Dendritic cell treated with granulocyte-macrophage colony-stimulating factor and Interleukin-4, amounts not matched to agents 40 ng/mL and 50 ng/mL, for 4 days (primary cell): ENCODE measurements around the gene SF1.

Experiments used
- H3K27ac Mint-ChIP-seq: one replicate; pipeline ENCODE4 v1.8.0; 2022; ENCODE audit warnings: mild to moderate bottlenecking, mixed read lengths
- H3K27me3 Mint-ChIP-seq: one replicate; pipeline ENCODE4 v1.8.0; 2022; ENCODE audit warnings: mild to moderate bottlenecking, mixed read lengths
- H3K36me3 Mint-ChIP-seq: one replicate; pipeline ENCODE4 v1.8.0; 2022; ENCODE audit warnings: low read depth, mixed read lengths
- H3K4me1 Mint-ChIP-seq: one replicate; pipeline ENCODE4 v1.8.0; 2022; ENCODE audit warnings: low read depth, mixed read lengths
- H3K4me3 Mint-ChIP-seq: one replicate; pipeline ENCODE4 v1.8.0; 2022; ENCODE audit warnings: mild to moderate bottlenecking, moderate library complexity, mixed read lengths
- H3K9me3 Mint-ChIP-seq: one replicate; pipeline ENCODE4 v1.8.0; 2022; ENCODE audit warnings: mixed read lengths
- intact Hi-C: fragments of 100-400 bp; cut with micrococcal nuclease; formaldehyde crosslinking; loops from one replicate; pipeline ENCODE4 v1.15.0; 2022

The SF1 gene

DNA sequence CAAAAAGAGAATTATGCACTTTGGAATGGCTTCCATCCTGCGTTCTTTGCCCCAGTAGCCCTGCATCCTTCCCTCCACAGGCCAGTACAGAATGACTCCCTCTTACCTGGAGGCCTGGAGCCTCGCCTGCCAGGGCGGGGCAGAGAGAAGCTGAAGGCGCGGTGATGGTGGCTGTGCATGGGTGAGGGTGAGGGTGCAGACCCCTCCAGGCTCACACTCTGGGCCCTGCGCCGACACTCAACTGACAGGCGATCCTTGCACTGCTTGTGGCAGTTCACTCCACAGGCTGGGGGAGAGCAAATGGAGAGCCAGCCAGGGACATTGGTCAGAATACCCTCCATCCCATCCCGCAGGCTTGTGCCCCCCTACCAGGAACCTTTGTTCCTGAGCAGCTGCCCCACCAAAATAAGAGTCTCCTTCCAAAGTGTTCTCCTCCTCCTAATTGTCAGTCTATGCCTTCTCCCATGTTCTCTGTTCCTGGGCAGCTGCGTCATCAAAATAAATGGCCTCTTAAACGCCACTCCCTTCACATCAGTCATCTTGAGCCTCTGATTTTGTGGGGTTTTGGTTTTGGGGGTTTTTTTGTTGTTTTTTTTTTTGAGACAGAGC is 49.5 kb downstream of the SF1 start:
- Mint-ChIP-seq H3K4me1 (peaks cover 16% of the 10 kb centered on the region), H3K4me3 (no peak overlapping the region), H3K36me3 (peaks cover 30% of the 10 kb centered on the region), H3K27ac (no peak overlapping the region), H3K9me3 (no peaks in the 10 kb centered on the region), H3K27me3 (peaks cover 5% of the 10 kb centered on the region)
- intact Hi-C loops, result no loop called here

DNA sequence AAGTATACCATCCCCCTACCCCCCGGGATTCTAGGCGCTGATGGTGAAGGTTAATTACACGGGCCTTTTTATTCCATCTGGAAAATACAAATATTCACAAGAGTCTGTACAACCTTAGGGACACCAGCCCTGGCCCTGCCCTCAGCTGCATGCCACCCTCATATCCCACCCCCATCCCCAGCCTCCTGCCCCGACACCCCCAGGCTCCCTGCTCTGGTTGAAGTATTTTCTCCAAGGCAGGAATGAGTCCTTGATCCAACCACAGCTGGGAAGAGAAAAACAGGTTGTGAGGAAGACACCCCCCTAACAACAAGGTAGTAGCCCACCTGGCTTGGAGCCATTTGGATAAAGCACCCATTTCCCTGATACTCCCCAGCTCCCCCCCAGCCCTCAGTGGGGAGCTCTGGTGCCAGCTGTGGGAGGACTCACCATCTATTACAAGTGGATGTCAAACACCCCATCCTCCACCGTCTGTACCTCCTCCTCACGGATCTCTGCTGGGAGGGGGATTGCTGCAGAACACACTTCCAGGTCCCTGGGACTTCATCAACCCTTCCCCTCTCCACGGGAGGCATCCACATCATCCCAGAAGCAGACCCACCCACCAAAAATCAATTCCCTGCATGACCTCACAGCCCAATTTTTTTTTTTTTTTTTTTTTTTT is 51.3 kb downstream of the SF1 start:
- Mint-ChIP-seq H3K4me1 (peaks cover 22% of the 10 kb centered on the region), H3K4me3 (no peak overlapping the region), H3K27me3 (peaks cover 15% of the 10 kb centered on the region), H3K27ac (no peak overlapping the region), H3K9me3 (no peaks in the 10 kb centered on the region), H3K36me3 (peaks cover 26% of the 10 kb centered on the region)
- intact Hi-C loops, result no loop called here

DNA sequence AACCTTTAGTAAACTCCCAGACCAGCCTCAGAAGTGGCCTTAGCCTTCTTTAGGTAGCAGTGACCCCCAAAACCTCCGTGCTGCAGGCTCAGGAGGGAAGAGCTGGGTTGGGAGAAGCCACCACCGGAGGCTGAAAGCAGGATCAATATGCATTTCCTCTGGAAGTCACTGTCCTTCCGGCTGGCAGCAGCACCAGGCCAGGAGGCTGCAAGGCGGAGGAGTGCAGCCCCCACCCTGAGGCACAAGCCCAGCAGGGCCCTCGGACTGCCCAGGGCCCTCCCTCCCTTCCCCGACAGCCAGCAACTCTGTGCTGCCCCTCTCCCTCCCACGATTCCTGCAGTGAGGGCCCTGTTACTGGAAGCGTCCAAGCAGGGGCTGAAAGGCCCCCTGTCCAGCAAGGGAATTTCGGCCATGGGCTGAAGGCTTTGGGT is 52.1 kb downstream of the SF1 start:
- peaks cover 22% of the 10 kb centered on the region for H3K27me3 Mint-ChIP-seq
- H3K4me1 Mint-ChIP-seq, result peaks cover 23% of the 10 kb centered on the region
- peaks cover 23% of the 10 kb centered on the region for H3K36me3 Mint-ChIP-seq
- H3K27ac Mint-ChIP-seq, result no peak overlapping the region
- no peak overlapping the region for H3K4me3 Mint-ChIP-seq
- intact Hi-C loops, result no loop called here
- no peaks in the 10 kb centered on the region for H3K9me3 Mint-ChIP-seq

DNA sequence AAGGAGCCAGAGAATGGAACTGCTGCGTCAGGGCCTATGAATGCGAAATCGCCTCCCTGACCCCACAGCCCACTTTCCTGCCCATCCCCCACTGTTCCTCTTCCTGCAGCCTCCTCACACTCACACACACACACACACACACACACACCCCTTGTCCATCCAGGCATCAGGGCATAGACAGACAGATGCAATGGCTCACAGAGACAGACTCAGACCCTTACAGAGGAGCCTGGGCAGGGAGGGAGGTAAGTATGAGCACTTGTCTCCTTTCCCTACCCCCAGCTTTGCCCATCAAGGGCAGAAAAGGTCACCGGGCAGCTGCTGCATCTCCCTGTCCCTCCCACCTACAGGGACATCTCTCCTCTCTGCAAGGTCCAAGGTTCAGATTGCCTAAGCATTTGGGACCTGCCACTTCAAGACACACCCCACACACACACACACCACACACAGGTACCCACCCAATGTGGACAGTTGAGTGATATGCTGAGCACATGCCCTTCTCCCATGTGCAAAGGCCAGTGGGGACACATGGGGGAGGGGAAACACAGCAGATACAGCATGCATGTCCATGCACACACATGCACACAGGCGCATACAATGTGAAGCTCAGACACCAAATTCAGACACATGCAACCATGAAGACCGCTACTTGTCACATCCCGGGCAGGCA is 53.3 kb downstream of the SF1 start:
- H3K27me3 Mint-ChIP-seq, result peaks cover 35% of the 10 kb centered on the region
- no peak overlapping the region for H3K4me3 Mint-ChIP-seq
- H3K36me3 Mint-ChIP-seq, result peaks cover 23% of the 10 kb centered on the region
- H3K4me1 Mint-ChIP-seq, result peaks cover 23% of the 10 kb centered on the region
- H3K27ac Mint-ChIP-seq, result no peak overlapping the region
- intact Hi-C loops, result no loop called here
- H3K9me3 Mint-ChIP-seq, result no peaks in the 10 kb centered on the region

DNA sequence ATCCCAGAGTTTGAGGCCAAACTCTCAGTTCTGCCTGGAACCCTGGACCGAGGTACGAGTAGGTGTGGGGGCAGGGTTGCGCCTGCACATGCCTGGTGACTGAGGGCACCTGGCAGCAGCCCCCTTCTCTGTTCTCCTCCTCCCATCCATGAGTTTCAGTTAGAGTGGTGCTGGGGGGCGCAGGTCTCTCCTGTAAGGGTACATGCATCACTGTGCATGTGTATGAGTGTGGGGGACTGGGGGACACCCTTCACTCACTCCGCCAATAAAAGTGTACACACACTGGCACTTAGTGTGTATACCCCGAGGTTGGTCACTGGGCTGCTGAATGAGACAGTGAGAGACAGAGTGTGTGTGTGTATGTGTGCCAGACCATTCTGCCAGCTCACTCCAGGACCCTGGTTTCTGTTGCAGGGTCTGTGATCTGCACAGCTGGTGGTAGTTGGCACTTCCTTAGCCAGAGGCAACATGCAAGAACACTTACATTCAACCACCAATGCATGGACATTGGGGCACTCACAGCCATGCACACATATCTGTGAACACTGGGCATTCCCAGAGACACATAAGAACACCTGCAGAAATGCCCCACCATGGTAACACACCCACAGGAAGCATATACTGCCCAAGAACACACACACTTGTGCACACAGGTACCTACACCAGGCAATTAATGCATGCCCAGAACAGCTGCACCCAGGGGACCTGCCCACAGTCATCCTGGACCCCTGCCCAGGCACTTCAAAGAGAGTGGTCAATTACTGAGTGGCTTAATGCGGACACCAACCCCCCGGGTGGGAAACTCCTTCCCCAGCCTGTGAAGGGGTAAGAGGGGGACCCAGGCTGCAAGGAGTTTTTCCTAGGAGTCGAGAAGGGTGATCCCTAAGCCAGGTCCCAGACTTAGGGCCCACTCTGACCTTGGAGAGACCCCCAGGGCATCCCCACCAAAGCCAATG is 54.2 kb downstream of the SF1 start:
- H3K9me3 Mint-ChIP-seq, result no peaks in the 10 kb centered on the region
- H3K4me3 Mint-ChIP-seq, result no peak overlapping the region
- H3K27me3 Mint-ChIP-seq, result peaks cover 39% of the 10 kb centered on the region
- intact Hi-C loops, result loop anchor here (1.0 to 2.0 kb wide), 2 partner anchors 36 to 73 kb away; no protein-coding TSS in a partner anchor
- H3K4me1 Mint-ChIP-seq, result peaks cover 23% of the 10 kb centered on the region
- H3K27ac Mint-ChIP-seq, result no peak overlapping the region
- peaks cover 21% of the 10 kb centered on the region for H3K36me3 Mint-ChIP-seq

DNA sequence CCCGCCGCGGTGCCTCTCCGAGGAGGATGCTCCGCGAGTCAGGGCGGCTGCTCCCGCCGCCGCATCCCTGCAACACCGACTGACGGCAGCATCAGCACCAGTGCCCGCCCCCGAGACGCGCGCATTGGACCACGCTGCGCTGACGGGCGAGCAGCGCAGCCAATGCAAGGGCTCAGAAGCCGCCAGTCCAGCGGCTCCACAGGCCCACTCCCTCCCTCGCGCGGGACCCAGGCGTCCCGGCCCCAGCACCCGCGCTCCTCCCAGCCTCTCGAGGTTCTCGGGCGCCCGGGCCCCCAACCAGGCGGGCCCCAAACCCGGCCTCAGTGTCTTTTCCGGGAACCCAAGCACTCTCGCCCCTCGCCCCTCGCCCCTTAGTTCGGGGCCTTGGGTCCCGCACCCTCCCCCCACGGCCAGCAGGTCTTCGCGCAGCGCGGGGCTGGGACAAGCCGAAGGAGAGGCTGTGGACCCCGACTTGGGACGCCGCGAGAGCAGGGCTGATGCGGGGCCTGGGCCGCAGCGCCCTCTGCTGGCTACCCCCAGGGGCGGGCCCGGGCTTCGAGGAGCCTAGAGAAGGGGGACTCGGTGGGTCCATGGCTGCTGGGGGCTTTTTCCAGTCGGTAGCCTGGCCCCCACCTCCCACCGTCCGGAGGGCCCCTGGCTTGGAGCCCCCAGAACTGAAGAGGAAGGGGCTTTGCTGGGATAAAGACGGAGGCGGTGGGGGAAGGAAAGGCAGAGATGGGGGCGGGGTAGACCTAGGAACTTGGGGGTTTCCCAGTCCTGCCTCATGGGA is 55.0 kb downstream of the SF1 start, which contains the start of gene NRXN2:
Gene NRXN2, minus strand, starts transcription at position 81 of the 790 bp plus-strand sequence. CDS start 9,498 bp downstream, outside the sequence.
- H3K9me3 Mint-ChIP-seq, result no peaks in the 10 kb centered on the region
- no peak within 1 kb of the TSS for H3K27ac Mint-ChIP-seq
- H3K36me3 Mint-ChIP-seq, result peaks cover 12% of the 10 kb centered on the region
- H3K4me3 Mint-ChIP-seq, result peak within 1 kb of the TSS; percentile 71
- peaks cover 43% of the 10 kb centered on the region for H3K27me3 Mint-ChIP-seq
- intact Hi-C loops, result loop anchor here (1.0 to 2.0 kb wide), 2 partner anchors 35 to 73 kb away; no protein-coding TSS in a partner anchor
- peaks cover 23% of the 10 kb centered on the region for H3K4me1 Mint-ChIP-seq

DNA sequence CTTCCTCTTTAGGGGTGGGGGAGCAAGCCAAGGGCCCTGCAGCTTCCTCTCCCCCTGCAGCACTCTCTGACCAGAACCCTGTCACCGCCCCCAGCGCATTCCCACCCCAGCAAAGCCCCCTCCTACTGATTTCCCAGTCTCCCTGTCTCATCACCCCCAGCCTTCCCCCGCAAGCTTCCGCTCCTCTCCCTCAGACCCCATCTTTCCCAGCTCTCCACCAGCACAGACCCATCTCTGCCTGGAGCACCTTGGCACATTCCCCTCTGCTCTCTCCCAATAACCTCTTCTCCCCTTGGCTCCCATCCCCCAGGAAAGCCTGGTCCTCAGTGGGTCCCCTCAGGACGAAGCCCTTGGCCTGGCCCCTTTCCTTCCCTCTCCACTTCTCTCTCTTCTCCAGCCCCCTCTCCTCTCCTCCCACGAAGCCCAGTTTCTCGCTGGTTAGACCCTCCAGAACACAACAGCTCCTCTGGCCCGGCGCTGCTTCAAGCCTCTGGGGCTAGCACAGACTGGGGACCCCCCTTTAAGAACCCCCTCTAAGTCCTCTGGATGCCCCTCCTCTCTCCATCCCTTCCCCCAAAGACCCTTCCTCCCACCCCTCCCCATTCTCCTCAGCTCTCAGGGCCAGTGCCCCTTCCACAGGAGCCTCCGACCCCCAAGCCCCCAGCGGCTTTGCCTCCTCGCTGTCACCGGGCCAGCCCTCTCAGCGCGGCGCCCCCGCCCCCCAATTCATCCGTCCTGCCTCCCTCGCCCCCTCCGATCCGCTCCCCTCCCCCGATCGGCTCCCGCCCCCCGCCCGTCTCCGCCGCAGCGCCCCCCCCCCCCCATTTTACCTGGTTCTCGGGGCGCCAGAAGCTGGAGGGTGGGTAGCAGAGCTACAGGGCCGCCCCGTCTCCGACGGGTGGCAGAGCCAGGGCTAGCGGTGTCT is 55.9 kb downstream of the SF1 start:
- H3K36me3 Mint-ChIP-seq, result peaks cover 5% of the 10 kb centered on the region
- no peak overlapping the region for H3K4me3 Mint-ChIP-seq
- intact Hi-C loops, result loop anchor here (1.0 to 2.0 kb wide), 2 partner anchors 34 to 72 kb away; no protein-coding TSS in a partner anchor
- peaks cover 50% of the 10 kb centered on the region for H3K27me3 Mint-ChIP-seq
- H3K4me1 Mint-ChIP-seq, result peaks cover 23% of the 10 kb centered on the region
- H3K27ac Mint-ChIP-seq, result no peak overlapping the region
- H3K9me3 Mint-ChIP-seq, result no peaks in the 10 kb centered on the region

DNA sequence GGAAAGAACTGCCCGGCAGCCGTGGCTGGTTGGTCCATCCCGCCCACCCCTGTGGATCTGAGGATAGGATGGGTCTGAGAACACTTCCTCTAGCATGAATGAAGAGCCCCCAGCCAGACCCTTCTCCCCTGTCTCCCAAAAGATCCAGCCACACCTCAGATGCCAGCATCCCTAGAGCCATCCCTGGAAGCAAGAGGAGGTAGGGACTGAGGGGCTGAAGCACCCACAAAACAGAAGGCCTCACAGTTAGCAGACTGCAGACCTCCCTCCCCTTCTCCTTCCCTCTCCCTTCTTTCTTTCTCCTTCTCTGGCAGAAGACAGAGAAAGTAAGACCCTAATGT is 57.0 kb downstream of the SF1 start:
- Mint-ChIP-seq H3K27me3 (peaks cover 61% of the 10 kb centered on the region), H3K27ac (no peak overlapping the region), H3K4me3 (no peak overlapping the region), H3K4me1 (peaks cover 23% of the 10 kb centered on the region), H3K36me3 (no peaks in the 10 kb centered on the region), H3K9me3 (no peaks in the 10 kb centered on the region)
- intact Hi-C loops, result no loop called here

DNA sequence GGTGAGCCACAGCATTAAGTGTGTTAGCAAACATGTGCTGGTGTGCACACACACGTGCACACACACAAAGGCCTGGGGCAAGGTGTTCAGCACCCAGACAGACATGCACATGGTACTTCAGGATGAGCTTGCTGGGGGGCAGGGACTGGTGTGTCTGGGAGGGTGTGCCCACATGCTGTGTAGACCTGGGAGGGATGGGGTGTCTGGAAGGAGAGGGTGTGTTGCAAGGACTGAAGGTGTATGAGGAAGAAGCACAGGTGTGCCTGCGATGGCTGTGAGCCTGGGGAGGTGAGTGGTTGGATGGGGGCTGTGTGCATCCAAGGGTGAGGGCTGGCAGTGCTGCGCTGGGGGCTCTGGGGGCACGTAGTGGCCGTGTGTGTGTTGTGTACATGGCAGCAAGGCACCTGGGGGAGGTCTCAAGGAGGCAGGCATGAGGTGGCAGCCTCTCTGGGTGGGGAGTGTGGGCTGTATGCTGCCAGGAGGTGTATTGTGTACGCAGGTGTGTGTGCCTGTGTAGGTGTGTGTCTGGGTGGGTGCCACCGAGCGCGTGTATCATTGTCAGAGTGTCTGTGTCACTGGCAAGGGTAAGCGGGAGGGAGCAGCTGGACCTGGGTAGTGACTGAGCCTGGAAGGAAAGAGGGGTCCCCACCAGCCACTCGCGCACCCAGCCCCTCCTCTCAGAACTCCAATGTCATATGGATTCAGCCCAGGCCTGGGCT is 57.5 kb downstream of the SF1 start:
- peaks cover 66% of the 10 kb centered on the region for H3K27me3 Mint-ChIP-seq
- H3K4me1 Mint-ChIP-seq, result peaks cover 23% of the 10 kb centered on the region
- no peak overlapping the region for H3K4me3 Mint-ChIP-seq
- no peak overlapping the region for H3K27ac Mint-ChIP-seq
- intact Hi-C loops, result no loop called here
- no peaks in the 10 kb centered on the region for H3K9me3 Mint-ChIP-seq
- H3K36me3 Mint-ChIP-seq, result no peaks in the 10 kb centered on the region

DNA sequence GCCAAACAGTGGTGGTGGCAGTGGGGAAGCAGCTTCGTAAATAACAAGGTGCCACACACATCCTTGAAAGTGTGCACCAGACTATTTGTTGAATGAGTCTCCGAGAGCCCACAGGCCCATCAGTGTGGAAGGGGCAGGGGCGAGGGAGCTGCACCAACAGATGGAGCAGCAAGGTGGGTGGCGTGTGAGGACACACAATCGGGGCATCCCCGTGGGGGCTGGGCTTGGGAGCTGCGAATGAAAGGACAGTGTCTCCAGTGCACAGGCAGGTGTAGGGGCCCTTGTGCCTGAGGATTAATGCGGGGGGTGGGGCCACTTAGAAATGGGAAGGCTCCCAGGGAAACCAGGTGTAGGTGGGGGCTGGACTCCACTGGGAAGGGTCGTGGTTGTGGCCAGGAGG is 58.2 kb downstream of the SF1 start:
- Mint-ChIP-seq H3K9me3 (no peaks in the 10 kb centered on the region), H3K4me1 (peaks cover 16% of the 10 kb centered on the region), H3K27me3 (peaks cover 71% of the 10 kb centered on the region), H3K27ac (no peak overlapping the region), H3K4me3 (no peak overlapping the region), H3K36me3 (no peaks in the 10 kb centered on the region)
- intact Hi-C loops, result no loop called here

DNA sequence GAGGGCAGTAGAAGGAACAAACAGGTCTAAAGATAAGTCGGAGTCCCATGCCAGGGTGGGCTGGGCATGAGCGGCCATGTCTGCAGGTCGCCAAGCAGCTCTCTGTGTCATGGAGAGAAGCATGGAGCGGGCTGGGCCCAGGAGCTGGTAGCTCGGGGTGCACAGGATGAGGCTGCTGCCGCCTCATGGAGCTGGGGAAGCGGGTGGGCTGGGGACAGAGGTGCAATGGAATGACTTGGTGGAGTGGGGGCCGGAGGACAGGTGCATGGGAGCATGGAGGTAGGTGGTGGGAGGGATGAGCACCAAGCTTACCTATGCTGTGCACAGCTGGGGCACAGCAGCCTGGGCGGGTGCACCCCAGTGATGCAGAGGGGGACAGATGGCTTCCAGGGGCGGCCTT is 58.9 kb downstream of the SF1 start:
- Mint-ChIP-seq H3K4me3 (no peak overlapping the region), H3K27me3 (peaks cover 75% of the 10 kb centered on the region), H3K9me3 (no peaks in the 10 kb centered on the region), H3K27ac (no peak overlapping the region), H3K36me3 (no peaks in the 10 kb centered on the region), H3K4me1 (peaks cover 12% of the 10 kb centered on the region)
- intact Hi-C loops, result no loop called here

DNA sequence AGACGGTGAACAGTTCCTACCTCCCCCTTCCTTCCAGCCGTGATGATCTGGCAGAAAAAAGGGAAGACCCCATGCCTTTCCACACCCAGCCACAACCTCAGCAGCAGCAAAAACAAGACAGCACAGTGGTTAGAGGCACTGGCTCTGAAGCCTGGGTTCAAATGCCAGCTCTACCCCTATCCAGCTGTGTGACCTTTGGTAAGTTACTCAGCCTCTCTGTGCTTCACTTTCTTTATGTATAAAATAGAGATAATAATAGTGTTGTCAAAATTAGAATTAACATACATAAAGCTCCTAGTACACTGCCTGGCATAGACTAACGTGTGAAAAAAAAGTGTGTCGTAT is 59.6 kb downstream of the SF1 start:
- Mint-ChIP-seq H3K27ac (no peak overlapping the region), H3K4me3 (no peak overlapping the region), H3K4me1 (peaks cover 10% of the 10 kb centered on the region), H3K36me3 (no peaks in the 10 kb centered on the region), H3K27me3 (peaks cover 81% of the 10 kb centered on the region), H3K9me3 (no peaks in the 10 kb centered on the region)
- intact Hi-C loops, result no loop called here
